Epithelial cell of esophagus (primary cell): ENCODE data around the gene FHIP1B.

Experiments used
- DNase-seq: peaks from one replicate; pipeline ENCODE4 v3.0.0; 2010; ENCODE audit warnings: low read depth
- H3K4me3 ChIP-seq: 2 replicates; pipeline ENCODE4 v1.5.1; 2011; ENCODE audit warnings: mild to moderate bottlenecking, low read length, control low read depth
- CTCF ChIP-seq: IDR thresholded peaks from 2 replicates; pipeline ENCODE4 v1.5.1; 2011; ENCODE audit warnings: low read depth, mild to moderate bottlenecking, low read length, control low read depth, inconsistent platforms; ENCODE audit not compliant: insufficient read depth; ENCODE audit errors: missing control alignments

FHIP1B gene

GRCh38 chr11:6228520-6228919 is 5.9 kb downstream of the FHIP1B start:
- TF ChIP-seq CTCF, result no peak
- no peak for DNase-seq
- no peak overlapping the region for H3K4me3 ChIP-seq

GRCh38 chr11:6225896-6226295 is 8.5 kb downstream of the FHIP1B start:
- TF ChIP-seq CTCF, result no peak
- no peak for DNase-seq
- no peak overlapping the region for H3K4me3 ChIP-seq

- no peak overlapping the region for H3K4me3 ChIP-seq
- no peak for TF ChIP-seq CTCF
- DNase-seq, result no peak
These were observed 9.4 kb downstream of the FHIP1B start for GRCh38 chr11:6225024-6225423.

GRCh38 chr11:6224421-6224820 is 10.0 kb downstream of the FHIP1B start:
- TF ChIP-seq CTCF, result no peak
- H3K4me3 ChIP-seq, result no peak overlapping the region
- no peak for DNase-seq

- no peak for DNase-seq
- H3K4me3 ChIP-seq, result no peak overlapping the region
- TF ChIP-seq CTCF, result no peak
These were observed 10.6 kb downstream of the FHIP1B start for GRCh38 chr11:6223854-6224253.

GRCh38 chr11:6219359-6219758 is 15.1 kb downstream of the FHIP1B start:
- peak; percentile 93 for DNase-seq
- no peak for TF ChIP-seq CTCF
- no peak overlapping the region for H3K4me3 ChIP-seq

GRCh38 chr11:6217722-6218121 is 16.7 kb downstream of the FHIP1B start:
- H3K4me3 ChIP-seq, result no peak overlapping the region
- no peak for TF ChIP-seq CTCF
- DNase-seq, result no peak
